MM.1S (cell line): ENCODE measurements around the gene EXOC4.

Experiments used
- DNase-seq: peaks from one replicate; pipeline ENCODE4 v3.0.0-alpha.2; 2015
- H2AFZ ChIP-seq: fragments of 300-600 bp; sonication (generic); 2 replicates; pipeline ENCODE4 v1.6.0; 2016; ENCODE audit warnings: antibody characterized with exemption, low read length
- H3F3A ChIP-seq: fragments of 300-600 bp; sonication (generic); 2 replicates; pipeline ENCODE4 v1.6.1; 2016; ENCODE audit warnings: mild to moderate bottlenecking, antibody characterized with exemption, low read length, moderate library complexity, mixed read lengths; ENCODE audit not compliant: insufficient read depth
- H3K27ac ChIP-seq: fragments of 300-600 bp; sonication (generic); 2 replicates; pipeline ENCODE4 v1.5.1; 2016; ENCODE audit warnings: mild to moderate bottlenecking, low read length
- H3K27me3 ChIP-seq: fragments of 300-600 bp; sonication (generic); replicated peaks from 2 replicates; pipeline ENCODE4 v1.6.0; 2016; ENCODE audit warnings: low read length; ENCODE audit not compliant: insufficient read depth
- H3K36me3 ChIP-seq: fragments of 300-600 bp; sonication (generic); replicated peaks from 2 replicates; pipeline ENCODE4 v1.6.1; 2016; ENCODE audit warnings: mild to moderate bottlenecking, low read length, mixed read lengths; ENCODE audit not compliant: insufficient read depth
- H3K4me1 ChIP-seq: fragments of 300-600 bp; sonication (generic); 2 replicates; pipeline ENCODE4 v1.6.1; 2016; ENCODE audit warnings: low read length, mixed read lengths
- H3K4me2 ChIP-seq: fragments of 300-600 bp; sonication (generic); 2 replicates; pipeline ENCODE4 v1.6.0; 2016; ENCODE audit warnings: low read depth, low read length
- H3K4me3 ChIP-seq: fragments of 300-600 bp; sonication (generic); 2 replicates; pipeline ENCODE4 v1.5.1; 2016; ENCODE audit warnings: low read length, mixed read lengths
- H3K79me2 ChIP-seq: fragments of 300-600 bp; sonication (generic); 2 replicates; pipeline ENCODE4 v1.6.1; 2016; ENCODE audit warnings: mixed run types, low read length, mixed read lengths
- H3K9ac ChIP-seq: fragments of 300-600 bp; sonication (generic); 2 replicates; pipeline ENCODE4 v1.6.1; 2016; ENCODE audit warnings: low read length, mixed read lengths
- H3K9me2 ChIP-seq: fragments of 300-600 bp; sonication (generic); replicated peaks from 2 replicates; pipeline ENCODE4 v1.6.1; 2016; ENCODE audit warnings: mild to moderate bottlenecking, low read length, mixed read lengths; ENCODE audit not compliant: insufficient read depth
- H3K9me3 ChIP-seq: fragments of 300-600 bp; sonication (generic); replicated peaks from 2 replicates; pipeline ENCODE4 v1.6.1; 2016; ENCODE audit warnings: mild to moderate bottlenecking, low read length, mixed read lengths; ENCODE audit not compliant: insufficient read depth
- H4K20me1 ChIP-seq: fragments of 300-600 bp; sonication (generic); 2 replicates; pipeline ENCODE4 v1.6.1; 2016; ENCODE audit warnings: mild to moderate bottlenecking, low read length, moderate library complexity, mixed read lengths; ENCODE audit not compliant: insufficient read depth
- CTCF ChIP-seq: fragments of 300-600 bp; sonication (generic); IDR thresholded peaks from 2 replicates; pipeline ENCODE4 v1.5.1; 2016; ENCODE audit warnings: antibody characterized with exemption, low read length, mixed read lengths
- EZH2 ChIP-seq: fragments of 300-600 bp; sonication (generic); optimal IDR thresholded peaks from 2 replicates; pipeline ENCODE3; 2017; ENCODE audit warnings: low read depth, mild to moderate bottlenecking, antibody characterized with exemption, low read length, mixed read lengths
- EZH2phosphoT487 ChIP-seq: fragments of 300-600 bp; sonication (generic); IDR thresholded peaks from 2 replicates; pipeline ENCODE4 v1.6.1; 2018; ENCODE audit warnings: antibody characterized with exemption, low read length

The EXOC4 gene

GRCh38 chr7:133234961-133235875 is 17.7 kb upstream of the EXOC4 start:
- no peak for DNase-seq
- H4K20me1 ChIP-seq: no peaks in the 10 kb centered on the region
- no peak overlapping the region for H3K4me2 ChIP-seq
- H3K27me3 ChIP-seq: no peaks in the 10 kb centered on the region
- H3K9ac ChIP-seq: no peak overlapping the region
- H2AFZ ChIP-seq: no peak overlapping the region
- no peak overlapping the region for H3K27ac ChIP-seq
- no peaks in the 10 kb centered on the region for H3K9me2 ChIP-seq
- no peaks in the 10 kb centered on the region for H3K4me1 ChIP-seq
- TF ChIP-seq EZH2phosphoT487: no peak
- no peak for TF ChIP-seq EZH2
- TF ChIP-seq CTCF: no peak
- H3K4me3 ChIP-seq: no peak overlapping the region
- H3F3A ChIP-seq: no peaks in the 10 kb centered on the region
- no peaks in the 10 kb centered on the region for H3K36me3 ChIP-seq
- H3K9me3 ChIP-seq: no peaks in the 10 kb centered on the region
- no peaks in the 10 kb centered on the region for H3K79me2 ChIP-seq

DNA sequence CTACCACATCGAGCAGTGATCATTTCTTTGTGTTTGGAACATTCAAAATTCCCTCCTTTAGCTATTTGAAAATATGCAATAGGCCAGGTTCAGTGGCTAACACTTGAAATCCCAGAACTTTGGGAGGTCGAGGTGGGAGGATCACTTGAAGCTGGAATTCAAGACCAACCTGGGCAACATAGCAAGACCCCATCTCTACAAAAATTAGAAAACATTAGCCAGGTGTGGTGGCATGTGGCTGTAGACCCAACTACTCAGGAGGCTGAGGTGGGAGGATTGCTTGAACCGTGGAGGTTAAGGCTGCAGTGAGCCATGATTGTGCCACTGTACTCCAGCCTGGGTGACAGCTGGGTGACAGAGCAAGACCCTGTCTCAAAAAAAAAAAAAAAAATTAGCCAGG is 15.3 kb upstream of the EXOC4 start:
- no peaks in the 10 kb centered on the region for H3K9me2 ChIP-seq
- no peak overlapping the region for H3K4me2 ChIP-seq
- no peaks in the 10 kb centered on the region for H3K36me3 ChIP-seq
- TF ChIP-seq CTCF: no peak
- no peak for DNase-seq
- no peak overlapping the region for H3K9ac ChIP-seq
- H3F3A ChIP-seq: no peaks in the 10 kb centered on the region
- H3K9me3 ChIP-seq: no peaks in the 10 kb centered on the region
- no peaks in the 10 kb centered on the region for H3K27me3 ChIP-seq
- H3K79me2 ChIP-seq: no peaks in the 10 kb centered on the region
- H4K20me1 ChIP-seq: no peaks in the 10 kb centered on the region
- no peak overlapping the region for H3K27ac ChIP-seq
- no peak overlapping the region for H2AFZ ChIP-seq
- H3K4me1 ChIP-seq: no peaks in the 10 kb centered on the region
- no peak overlapping the region for H3K4me3 ChIP-seq

DNA sequence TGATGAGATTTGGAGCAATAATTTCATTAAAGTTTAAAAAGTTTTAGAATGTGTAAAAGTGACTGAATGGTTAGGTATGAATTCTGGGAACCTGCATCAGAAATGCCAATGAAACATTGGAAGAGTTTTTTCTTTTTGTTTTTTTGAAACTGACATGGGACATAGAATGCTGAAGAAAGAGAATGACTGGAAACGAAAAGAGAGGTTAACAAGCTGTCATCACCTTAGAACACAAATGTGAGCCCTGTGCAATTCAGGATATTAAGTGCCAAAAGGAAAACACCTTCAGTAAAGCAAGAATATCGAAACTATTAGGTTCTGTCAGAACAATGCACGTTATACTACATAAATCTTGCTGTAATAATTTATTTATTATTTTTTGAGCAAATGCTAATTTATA is 12.6 kb upstream of the EXOC4 start:
- Histone ChIP-seq H3K9me3 (no peaks in the 10 kb centered on the region), H3K27me3 (no peaks in the 10 kb centered on the region), H3K4me1 (no peaks in the 10 kb centered on the region), H3F3A (no peaks in the 10 kb centered on the region), H3K79me2 (no peaks in the 10 kb centered on the region), H3K36me3 (no peaks in the 10 kb centered on the region), H4K20me1 (no peaks in the 10 kb centered on the region), H3K27ac (no peak overlapping the region), H2AFZ (no peak overlapping the region), H3K9me2 (no peaks in the 10 kb centered on the region), H3K4me3 (no peak overlapping the region), H3K4me2 (no peak overlapping the region), H3K9ac (no peak overlapping the region)
- DNase-seq: no peak
- no peak for TF ChIP-seq CTCF
- TF ChIP-seq EZH2: no peak
- TF ChIP-seq EZH2phosphoT487: no peak
